HTERT RPE-1 (cell line): ENCODE results near the gene GAA.
"Not testable (repeated sequence)": the region's sequence is repeated elsewhere in the genome, so short reads cannot be mapped to it uniquely, and the experiment has no call there.

Experiments used
- in situ Hi-C: fragments of 300-500 bp; cut with MboI; formaldehyde crosslinking; loops from 4 replicates; pipeline ENCODE4 v1.14.3; 2020; ENCODE audit warnings: low sequenced_read_pairs

The GAA gene

GRCh38 chr17:80082403-80083135 lies 18.8 kb upstream of the GAA start:
- in situ Hi-C loops, result no loop called here

DNA sequence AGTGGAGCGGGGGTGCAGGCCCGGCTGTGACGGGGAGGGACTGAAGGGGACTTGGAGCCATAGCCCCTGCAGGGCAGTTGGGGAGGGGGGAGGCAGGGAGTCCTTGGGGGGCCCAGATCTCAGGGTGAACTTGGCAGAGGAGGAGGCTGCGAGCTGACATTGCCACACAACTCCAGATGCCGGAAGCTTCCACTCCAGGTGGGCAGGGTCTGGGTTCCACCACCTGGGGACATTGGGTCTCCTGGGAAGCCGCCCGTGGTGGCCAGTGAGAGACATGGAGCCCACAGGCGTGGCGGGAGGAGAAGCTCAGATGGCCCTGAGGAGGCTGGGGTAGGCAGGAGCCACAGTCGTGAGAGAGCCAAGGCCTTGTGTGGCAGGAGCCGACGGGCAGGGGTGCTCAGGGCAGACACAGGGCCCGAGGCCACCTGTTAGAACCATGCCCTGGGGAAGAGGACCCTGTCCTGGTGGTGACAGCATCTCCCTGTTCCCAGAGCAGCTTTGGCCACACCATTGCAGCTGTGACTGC lies 18.2 kb upstream of the GAA start:
- in situ Hi-C loops, result no loop called here

DNA sequence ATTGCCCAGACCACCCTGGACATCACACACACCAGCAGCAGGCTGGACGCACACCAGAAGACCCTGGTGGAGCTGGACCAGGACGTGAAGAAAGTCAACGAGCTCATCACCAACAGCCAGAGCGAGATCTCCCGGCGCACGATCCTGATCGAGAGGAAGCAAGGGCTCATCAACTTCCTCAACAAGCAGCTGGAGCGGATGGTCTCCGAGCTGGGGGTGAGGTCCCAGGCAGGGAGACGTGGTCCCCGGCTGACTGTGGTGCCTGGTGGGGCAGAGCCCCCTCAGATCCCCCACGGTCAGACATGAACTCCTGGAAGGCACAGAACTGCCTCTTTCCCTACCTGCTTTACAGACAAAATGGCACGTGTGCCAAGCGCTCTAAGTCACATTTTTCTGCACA lies 16.6 kb upstream of the GAA start:
- in situ Hi-C loops, result no loop called here

GRCh38 chr17:80086081-80086480 lies 15.3 kb upstream of the GAA start:
- in situ Hi-C loops, result no loop called here

- in situ Hi-C loops, result no loop called here
Measured at GRCh38 chr17:80086616-80087015, 14.8 kb upstream of the GAA start.

DNA sequence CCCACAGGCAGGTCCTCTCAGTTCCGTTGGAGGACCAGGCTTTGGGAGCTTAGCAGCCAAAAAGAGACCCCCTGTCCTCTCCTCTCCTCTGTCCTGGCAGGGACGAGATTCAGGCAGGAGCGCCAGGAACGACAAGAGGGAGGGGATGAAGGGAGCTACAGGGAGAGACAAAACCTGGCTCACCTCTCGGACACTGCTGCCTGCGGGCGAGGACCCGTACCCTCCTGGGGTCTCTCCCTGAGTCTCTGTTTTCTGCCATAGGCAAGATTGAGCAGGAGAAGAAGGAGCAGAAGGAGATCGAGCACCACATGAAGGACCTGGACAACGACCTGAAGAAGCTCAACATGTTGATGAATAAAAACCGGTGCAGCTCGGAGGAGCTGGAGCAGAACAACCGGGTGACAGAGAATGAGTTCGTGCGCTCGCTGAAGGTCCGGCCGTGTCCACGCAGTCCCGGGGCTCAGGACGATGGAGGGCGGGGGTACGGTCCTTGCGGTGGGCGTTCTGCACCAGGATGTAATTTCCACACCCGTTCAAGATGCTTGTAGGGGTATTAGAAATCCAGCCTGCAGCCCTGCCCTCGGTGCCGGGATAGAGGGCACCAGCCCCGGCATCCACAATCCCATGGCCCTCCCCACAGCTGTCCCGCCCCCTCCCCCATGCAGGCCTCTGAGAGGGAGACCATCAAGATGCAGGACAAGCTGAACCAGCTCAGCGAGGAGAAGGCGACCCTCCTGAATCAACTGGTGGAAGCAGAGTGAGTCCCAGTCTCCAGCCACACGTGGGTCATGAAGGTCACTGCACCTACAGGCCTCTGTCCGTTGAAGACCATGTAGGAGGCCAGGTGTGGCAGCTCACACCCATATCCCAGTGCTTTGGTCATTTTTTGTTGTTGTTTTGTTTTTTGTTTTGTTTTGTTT lies 13.8 kb upstream of the GAA start:
- in situ Hi-C loops, result no loop called here

GRCh38 chr17:80089762-80090161 lies 11.6 kb upstream of the GAA start:
- in situ Hi-C loops, result no loop called here

DNA sequence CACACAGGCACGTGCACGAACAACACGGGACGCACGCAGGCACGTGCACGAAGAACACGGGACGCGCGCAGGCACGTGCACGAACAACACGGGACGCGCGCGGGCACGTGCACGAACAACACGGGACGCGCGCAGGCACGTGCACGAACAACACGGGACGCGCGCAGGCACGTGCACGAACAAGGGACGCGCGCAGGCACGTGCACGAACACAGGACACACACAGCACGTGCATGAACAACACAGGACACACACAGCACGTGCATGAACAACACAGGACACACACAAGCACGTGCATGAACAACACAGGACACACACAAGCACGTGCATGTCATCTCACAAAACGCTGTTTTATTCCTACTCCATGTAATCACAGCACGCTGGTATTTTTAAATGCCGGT lies 11.2 kb upstream of the GAA start:
- in situ Hi-C loops, result not testable (repeated sequence)

DNA sequence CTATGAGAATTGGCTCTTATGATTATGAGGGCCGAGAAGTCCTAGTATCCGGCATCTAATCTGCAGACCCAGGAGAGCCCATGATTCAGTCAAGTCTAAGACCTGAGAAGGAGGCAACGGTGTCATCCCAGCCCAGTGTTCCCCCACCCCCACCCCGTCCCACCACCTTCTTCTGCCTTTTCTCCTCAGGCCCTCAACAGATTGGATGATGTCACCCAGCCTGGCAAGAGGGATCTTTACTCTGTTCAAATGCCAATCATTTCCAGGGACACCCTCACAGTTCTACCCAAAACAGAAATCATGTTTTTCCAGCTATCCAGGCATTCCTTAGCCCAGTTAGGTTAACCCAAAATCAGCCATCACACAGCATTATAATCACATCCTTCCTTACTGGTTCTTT lies 10.0 kb upstream of the GAA start:
- in situ Hi-C loops, result no loop called here

- in situ Hi-C loops, result no loop called here
Measured at GRCh38 chr17:80092959-80093358, 8.4 kb upstream of the GAA start.

- in situ Hi-C loops, result no loop called here
Measured at GRCh38 chr17:80095038-80095843, 6.1 kb upstream of the GAA start.

GRCh38 chr17:80095844-80096475 lies 5.4 kb upstream of the GAA start:
- in situ Hi-C loops, result no loop called here

GRCh38 chr17:80096561-80097021 lies 4.8 kb upstream of the GAA start:
- in situ Hi-C loops, result no loop called here

DNA sequence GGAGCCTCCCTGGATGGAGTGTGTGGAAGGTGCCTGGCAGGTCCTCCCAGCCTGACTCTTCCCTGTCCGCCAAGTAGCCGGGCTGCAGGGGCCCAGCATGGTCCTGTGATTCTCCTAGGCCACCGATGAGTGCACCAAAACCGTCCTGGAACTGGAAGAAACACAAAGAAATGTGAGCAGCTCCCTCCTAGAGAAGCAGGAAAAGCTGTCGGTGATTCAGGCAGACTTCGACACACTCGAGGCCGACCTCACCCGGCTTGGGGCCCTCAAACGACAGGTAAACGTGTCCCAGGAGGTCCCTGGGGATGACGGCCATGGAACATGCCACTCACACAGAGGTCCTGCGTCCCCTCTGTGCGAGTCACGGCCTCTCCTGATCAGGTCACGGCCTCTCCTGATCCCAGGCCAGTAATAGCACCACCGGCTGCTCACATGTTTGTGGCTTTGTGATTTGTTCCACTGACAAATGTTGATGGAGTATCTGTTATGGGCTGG lies 4.2 kb upstream of the GAA start:
- in situ Hi-C loops, result no loop called here

- in situ Hi-C loops, result no loop called here
Measured at GRCh38 chr17:80097844-80098691, 3.3 kb upstream of the GAA start.

DNA sequence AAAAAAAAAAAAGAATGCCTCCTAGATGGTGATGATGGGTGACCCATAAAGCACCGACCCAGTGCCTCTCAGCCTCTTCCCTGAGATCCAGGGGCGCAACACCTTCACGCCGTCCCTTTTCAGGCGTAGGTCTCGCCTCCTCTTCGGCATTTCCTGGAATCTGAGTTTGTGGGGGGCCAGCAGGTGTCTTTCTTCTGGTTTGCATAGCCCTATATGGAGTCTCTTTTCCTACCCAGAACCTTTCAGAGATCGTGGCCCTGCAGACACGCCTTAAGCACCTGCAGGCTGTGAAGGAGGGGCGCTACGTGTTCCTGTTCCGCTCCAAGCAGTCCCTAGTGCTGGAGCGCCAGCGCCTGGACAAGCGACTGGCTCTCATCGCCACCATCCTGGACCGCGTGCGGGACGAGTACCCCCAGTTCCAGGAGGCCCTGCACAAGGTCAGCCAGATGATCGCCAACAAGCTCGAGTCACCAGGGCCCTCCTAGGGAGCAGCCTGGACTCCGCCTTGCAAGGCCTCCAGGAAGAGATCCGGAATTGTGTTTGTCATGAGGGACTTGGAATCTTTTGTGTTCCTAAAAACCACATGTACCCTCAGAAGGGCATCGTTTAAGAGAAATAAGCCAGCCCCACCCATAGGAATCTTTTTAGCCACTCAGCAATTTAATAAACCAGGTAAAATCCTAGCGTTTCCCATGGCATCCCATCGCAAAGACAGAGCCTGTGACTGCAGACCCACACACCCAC lies 1.9 kb upstream of the GAA start:
- in situ Hi-C loops, result no loop called here

DNA sequence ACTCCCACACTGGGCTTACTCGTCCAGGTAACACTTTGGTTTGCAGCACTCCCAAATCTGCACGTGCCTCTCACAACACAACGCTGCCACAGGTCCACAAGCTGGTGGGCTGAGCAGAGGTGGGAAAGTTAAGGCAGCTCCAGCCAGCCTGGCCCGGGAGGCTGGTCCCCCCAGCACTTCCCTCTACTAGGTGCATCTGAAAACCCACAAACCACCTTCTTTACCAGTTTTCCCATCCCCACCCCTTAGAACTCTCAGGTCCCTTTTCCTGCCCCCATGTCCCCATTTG lies 1.4 kb upstream of the GAA start:
- in situ Hi-C loops, result no loop called here

- in situ Hi-C loops, result no loop called here
Measured at GRCh38 chr17:80101946-80102663, 724 bp downstream of the GAA start.
